ENCODE data around the gene WARS2.

WARS2 gene

GRCh38 chr1:119081267-119081666, 59.2 kb downstream of the WARS2 start:
- no peak for DNase-seq

- DNase-seq: no peak
Observed at GRCh38 chr1:119080586-119080985, 59.9 kb downstream of the WARS2 start.

- no peak for DNase-seq
Observed at GRCh38 chr1:119079881-119080280, 60.6 kb downstream of the WARS2 start.

- DNase-seq: no peak
Observed at GRCh38 chr1:119075614-119076013, 64.8 kb downstream of the WARS2 start.

- no peak for DNase-seq
Observed at GRCh38 chr1:119071321-119071720, 69.1 kb downstream of the WARS2 start.

- no peak for DNase-seq
Observed at GRCh38 chr1:119069682-119070081, 70.8 kb downstream of the WARS2 start.

- DNase-seq: no peak
Observed at GRCh38 chr1:119068427-119068826, 72.0 kb downstream of the WARS2 start.

GRCh38 chr1:119061700-119062099, 78.8 kb downstream of the WARS2 start:
- DNase-seq: no peak

GRCh38 chr1:119055568-119055967, 84.9 kb downstream of the WARS2 start:
- no peak for DNase-seq

- DNase-seq: no peak
Observed at GRCh38 chr1:119053917-119054316, 86.5 kb downstream of the WARS2 start.

- DNase-seq: no peak
Observed at GRCh38 chr1:119052267-119052666, 88.2 kb downstream of the WARS2 start.

- no peak for DNase-seq
Observed at GRCh38 chr1:119048624-119049404, 91.6 kb downstream of the WARS2 start.

GRCh38 chr1:119046785-119047438, 93.5 kb downstream of the WARS2 start:
- DNase-seq: no peak

GRCh38 chr1:119046429-119046784, 94.0 kb downstream of the WARS2 start:
- no peak for DNase-seq

- DNase-seq: no peak
Observed at GRCh38 chr1:119045096-119045746, 95.2 kb downstream of the WARS2 start.

GRCh38 chr1:119040906-119041305, 99.5 kb downstream of the WARS2 start:
- DNase-seq: no peak

- no peak for DNase-seq
Observed at GRCh38 chr1:119040489-119040888, 100.0 kb downstream of the WARS2 start.

- DNase-seq: no peak
Observed at GRCh38 chr1:119038363-119038762, 102.1 kb downstream of the WARS2 start.

- DNase-seq: no peak
Observed at GRCh38 chr1:119034359-119034758, 106.1 kb downstream of the WARS2 start.

- DNase-seq: no peak
Observed at GRCh38 chr1:119032986-119033385, 107.5 kb downstream of the WARS2 start.

GRCh38 chr1:119027759-119028158, 112.7 kb downstream of the WARS2 start:
- DNase-seq: no peak

GRCh38 chr1:119026956-119027355, 113.5 kb downstream of the WARS2 start:
- no peak for DNase-seq

- DNase-seq: no peak
Observed at GRCh38 chr1:119015547-119015946, 124.9 kb downstream of the WARS2 start.

GRCh38 chr1:119012383-119012782, 128.1 kb downstream of the WARS2 start:
- no peak for DNase-seq

Data from effector CD4-positive, alpha-beta T cell (primary cell).